Activated naive CD4-positive, alpha-beta T cell treated with anti-CD3 and anti-CD28 coated beads for 36 hours (primary cell): ENCODE data around the gene LCN15. TPM values are rescaled to one million over a fixed set of nuclear protein-coding genes. Genes with fewer than 3 reads are reported as not detected.

Experiments
- CTCF ChIA-PET: fragments of 350-600 bp; sonication (Branson Sonifier 250); formaldehyde crosslinking; loops from one replicate; lab custom pipeline; 2021; ENCODE audit warnings: antibody characterized with exemption; lab: Charles Lee
- DNase-seq: peaks from one replicate; pipeline ENCODE4 v3.0.0-alpha.2; 2020
- H3K27ac Mint-ChIP-seq: one replicate; pipeline ENCODE4 v1.8.0; 2021; ENCODE audit warnings: mild to moderate bottlenecking, mixed read lengths
- H3K27me3 Mint-ChIP-seq: one replicate; pipeline ENCODE4 v1.8.0; 2021; ENCODE audit warnings: low read depth, mixed read lengths
- H3K36me3 Mint-ChIP-seq: one replicate; pipeline ENCODE4 v1.8.0; 2021; ENCODE audit warnings: low read depth, mixed read lengths
- H3K4me1 Mint-ChIP-seq: one replicate; pipeline ENCODE4 v1.8.0; 2021; ENCODE audit warnings: low read depth, mixed read lengths
- H3K4me3 Mint-ChIP-seq: one replicate; pipeline ENCODE4 v1.8.0; 2021; ENCODE audit warnings: mild to moderate bottlenecking, moderate library complexity, mixed read lengths
- H3K9me3 Mint-ChIP-seq: one replicate; pipeline ENCODE4 v1.8.0; 2021; ENCODE audit warnings: mixed read lengths
- intact Hi-C: fragments of 100-400 bp; cut with micrococcal nuclease; formaldehyde crosslinking; loops from one replicate; pipeline ENCODE4 v1.15.1; 2023
- total RNA-seq, 2 experiments: library from RNA; stranded (reverse); gene quantifications; one replicate each; pipeline ENCODE4 v1.2.3, GENCODE V29; 2021

Gene LCN15
- total RNA-seq, 2 experiments from 2014 or later: not detected

DNA sequence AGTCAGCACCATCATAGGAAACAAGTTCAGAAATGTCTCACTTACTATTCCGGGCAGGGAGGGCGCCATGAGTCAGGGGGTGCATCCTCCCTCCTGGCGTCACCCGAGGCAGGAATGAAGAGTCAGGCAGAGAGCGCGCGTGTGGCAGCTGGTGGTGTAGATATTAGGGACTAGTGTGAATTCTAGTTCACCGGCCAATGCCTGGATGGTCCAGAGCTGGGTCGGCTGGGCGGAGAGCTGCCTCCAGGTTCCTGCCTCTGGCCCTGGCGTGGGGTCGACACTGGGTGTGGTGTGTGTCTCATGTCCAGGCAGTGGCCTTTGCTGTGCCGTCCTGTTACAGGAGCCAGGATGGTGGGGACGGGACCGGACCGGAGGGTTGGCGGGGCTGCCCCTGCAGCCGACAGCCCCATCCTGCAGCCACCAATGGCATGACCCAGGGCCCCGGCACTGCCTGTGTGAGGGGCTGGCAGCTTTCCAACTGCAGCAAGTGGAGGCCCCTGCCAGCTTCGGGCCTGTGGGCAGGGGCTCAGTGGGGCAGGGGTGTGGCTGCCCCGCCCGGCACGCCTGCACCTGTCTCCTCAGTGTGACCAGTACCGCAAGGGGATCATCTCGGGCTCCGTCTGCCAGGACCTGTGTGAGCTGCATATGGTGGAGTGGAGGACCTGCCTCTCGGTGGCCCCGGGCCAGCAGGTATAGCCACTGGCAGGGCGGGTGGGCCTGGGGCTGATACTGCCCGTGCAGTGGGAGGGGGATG lies 42.8 kb downstream of the LCN15 start:
- peaks cover 28% of the 10 kb centered on the region for H3K4me1 Mint-ChIP-seq
- H3K36me3 Mint-ChIP-seq: peaks cover 28% of the 10 kb centered on the region
- H3K27ac Mint-ChIP-seq: no peak overlapping the region
- DNase-seq: no peak
- intact Hi-C loops: no loop called here
- H3K9me3 Mint-ChIP-seq: no peaks in the 10 kb centered on the region
- no peaks in the 10 kb centered on the region for H3K27me3 Mint-ChIP-seq
- H3K4me3 Mint-ChIP-seq: no peak overlapping the region
- CTCF ChIA-PET: interaction anchor here (0.6 kb wide), 1 partner anchor 24 kb away, joined by 3 read pairs; no protein-coding TSS in a partner anchor

DNA sequence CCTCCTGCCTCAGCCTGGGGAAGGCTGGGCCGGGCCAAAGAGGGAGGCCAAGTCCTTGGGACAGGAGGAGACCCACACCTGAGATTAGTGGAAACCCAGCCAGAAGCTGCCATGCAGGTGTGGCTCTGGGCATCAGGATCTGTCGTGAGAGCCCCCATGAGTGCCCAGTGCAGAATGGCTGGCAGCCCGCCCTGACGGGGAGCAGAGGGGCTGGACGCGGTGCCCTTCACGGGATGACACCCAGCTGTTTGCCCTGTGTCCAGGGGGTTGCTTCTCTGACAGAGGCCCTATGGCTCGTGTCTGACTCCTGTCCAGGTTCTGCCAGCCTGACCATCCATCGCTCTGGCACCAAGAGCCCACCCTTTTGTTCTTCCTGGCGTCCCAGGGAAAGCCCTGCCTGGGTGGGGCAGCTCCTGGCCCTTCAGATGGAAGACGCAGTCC lies 43.4 kb downstream of the LCN15 start:
- Mint-ChIP-seq H3K9me3 (no peaks in the 10 kb centered on the region), H3K27me3 (peaks cover under 1% of the 10 kb centered on the region), H3K36me3 (peaks cover 22% of the 10 kb centered on the region), H3K4me3 (no peak overlapping the region), H3K4me1 (peaks cover 22% of the 10 kb centered on the region), H3K27ac (no peak overlapping the region)
- intact Hi-C loops: no loop called here
- CTCF ChIA-PET: no interaction called here
- no peak for DNase-seq

DNA sequence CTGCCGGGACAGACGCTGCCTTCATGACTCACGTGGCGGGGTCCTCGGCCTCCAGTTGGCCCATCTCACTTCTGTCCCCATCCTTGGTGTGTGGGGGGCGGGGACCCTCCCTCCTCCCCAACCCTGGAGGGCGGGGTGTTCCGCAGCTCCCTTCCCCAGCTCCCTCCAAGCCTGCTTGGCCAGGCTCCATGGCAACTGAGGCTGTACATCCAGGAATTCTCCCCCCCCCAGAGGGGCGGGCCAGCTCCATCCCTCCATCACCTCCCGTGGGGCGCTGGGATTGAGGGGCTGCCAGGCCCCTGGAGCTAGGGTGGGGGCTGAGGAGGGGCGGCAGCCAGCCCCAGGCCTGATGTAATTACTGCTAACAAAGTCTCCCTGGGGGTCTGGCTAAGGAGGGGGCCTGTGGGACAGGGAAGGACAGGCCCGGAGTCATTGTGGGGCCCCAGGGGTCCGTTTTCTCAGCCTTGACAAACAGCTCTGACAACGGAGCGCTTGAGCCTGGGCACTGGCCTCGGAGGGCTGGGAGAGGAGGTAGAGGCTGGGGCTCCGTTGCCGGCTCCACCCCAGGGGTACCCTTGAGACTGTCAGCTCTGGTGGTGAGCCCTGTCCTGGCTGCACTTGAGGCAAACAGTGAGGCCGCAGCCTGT lies 43.9 kb downstream of the LCN15 start:
- no peak overlapping the region for H3K4me3 Mint-ChIP-seq
- H3K4me1 Mint-ChIP-seq: peaks cover 17% of the 10 kb centered on the region
- H3K27me3 Mint-ChIP-seq: peaks cover 4% of the 10 kb centered on the region
- no peak for DNase-seq
- peaks cover 18% of the 10 kb centered on the region for H3K36me3 Mint-ChIP-seq
- no peaks in the 10 kb centered on the region for H3K9me3 Mint-ChIP-seq
- intact Hi-C loops: no loop called here
- no peak overlapping the region for H3K27ac Mint-ChIP-seq
- CTCF ChIA-PET: no interaction called here

DNA sequence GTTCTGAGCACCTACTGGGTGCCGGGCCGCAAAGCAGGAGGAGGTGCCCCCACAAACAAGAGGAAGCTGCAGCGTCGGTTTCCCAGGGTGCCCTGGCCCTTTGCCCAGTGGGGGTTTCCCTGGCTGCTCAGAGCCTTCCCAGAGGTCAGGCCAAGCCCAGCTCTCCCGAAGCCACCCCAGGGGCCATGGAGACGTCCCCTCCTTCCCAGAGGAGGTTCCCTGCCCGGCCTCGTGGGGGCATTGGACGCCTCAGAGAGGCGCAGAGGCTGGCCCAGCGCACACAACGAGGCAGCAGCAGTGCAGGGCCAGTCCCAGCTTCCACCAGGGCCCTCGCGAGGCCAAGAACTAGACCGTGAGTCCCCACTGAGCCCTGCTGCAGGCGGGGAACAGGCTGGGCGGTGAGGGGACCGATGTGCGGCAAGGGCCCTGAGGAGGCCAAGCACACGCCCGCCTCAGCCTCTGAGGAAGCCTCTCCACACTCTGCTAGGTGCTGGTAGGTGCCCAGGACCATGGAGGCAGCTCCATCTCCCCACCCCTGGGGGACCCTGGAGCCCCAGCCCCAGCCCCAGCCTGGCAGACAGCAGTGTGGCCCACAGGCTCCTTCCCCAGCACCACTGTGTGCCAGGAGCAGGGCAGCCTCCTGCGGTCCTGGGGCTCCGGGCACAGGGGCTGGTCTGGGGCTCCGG lies 45.0 kb downstream of the LCN15 start:
- H3K27me3 Mint-ChIP-seq: peaks cover 6% of the 10 kb centered on the region
- intact Hi-C loops: no loop called here
- H3K4me3 Mint-ChIP-seq: no peak overlapping the region
- peaks cover 10% of the 10 kb centered on the region for H3K36me3 Mint-ChIP-seq
- CTCF ChIA-PET: no interaction called here
- H3K9me3 Mint-ChIP-seq: no peaks in the 10 kb centered on the region
- DNase-seq: no peak
- H3K4me1 Mint-ChIP-seq: peaks cover 10% of the 10 kb centered on the region
- H3K27ac Mint-ChIP-seq: no peak overlapping the region

DNA sequence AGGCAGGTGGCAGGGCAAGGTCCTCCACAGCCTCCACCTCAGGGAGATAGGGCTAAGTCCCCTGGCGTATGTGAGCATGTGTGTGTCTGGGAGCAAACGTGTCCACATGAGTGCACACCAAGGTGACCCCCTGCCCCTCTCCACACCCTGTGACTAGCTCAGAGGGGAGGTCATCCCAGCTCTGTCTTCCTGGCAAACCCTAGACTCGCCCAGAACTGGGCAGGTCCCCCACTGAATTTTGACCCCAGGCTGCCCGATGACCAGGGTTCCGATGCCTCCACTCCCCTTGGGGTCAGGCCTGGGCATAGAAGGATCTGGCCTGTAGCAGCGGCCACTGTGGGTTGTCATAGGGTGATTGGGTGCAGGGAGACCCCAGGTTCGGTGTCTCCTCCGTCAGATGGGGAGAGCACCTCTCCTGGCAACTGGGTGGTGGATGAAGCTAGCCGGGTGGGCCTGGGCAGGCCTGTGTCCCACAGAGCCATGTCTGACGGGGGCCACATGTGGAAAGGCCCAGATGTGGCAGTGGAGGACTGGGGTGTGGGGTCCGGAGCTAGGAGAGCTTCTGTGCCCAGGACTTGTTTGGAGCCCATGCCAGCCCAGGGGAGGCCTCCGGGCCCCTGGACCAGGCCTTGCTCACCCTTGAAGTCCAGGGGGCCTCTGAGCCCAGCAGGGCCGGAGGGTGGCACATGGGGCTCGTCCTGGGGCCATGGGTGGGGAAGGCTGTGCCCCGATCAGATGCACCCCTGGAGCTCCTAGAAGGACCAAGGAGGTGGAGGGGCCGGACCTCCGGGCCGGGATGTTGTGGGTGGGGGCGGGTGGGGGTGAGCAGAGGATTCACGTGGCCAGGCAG lies 45.7 kb downstream of the LCN15 start:
- peaks cover 12% of the 10 kb centered on the region for H3K27me3 Mint-ChIP-seq
- no peaks in the 10 kb centered on the region for H3K9me3 Mint-ChIP-seq
- CTCF ChIA-PET: no interaction called here
- no peak overlapping the region for H3K27ac Mint-ChIP-seq
- peaks cover 4% of the 10 kb centered on the region for H3K4me1 Mint-ChIP-seq
- intact Hi-C loops: no loop called here
- peaks cover 3% of the 10 kb centered on the region for H3K36me3 Mint-ChIP-seq
- H3K4me3 Mint-ChIP-seq: no peak overlapping the region
- DNase-seq: no peak

DNA sequence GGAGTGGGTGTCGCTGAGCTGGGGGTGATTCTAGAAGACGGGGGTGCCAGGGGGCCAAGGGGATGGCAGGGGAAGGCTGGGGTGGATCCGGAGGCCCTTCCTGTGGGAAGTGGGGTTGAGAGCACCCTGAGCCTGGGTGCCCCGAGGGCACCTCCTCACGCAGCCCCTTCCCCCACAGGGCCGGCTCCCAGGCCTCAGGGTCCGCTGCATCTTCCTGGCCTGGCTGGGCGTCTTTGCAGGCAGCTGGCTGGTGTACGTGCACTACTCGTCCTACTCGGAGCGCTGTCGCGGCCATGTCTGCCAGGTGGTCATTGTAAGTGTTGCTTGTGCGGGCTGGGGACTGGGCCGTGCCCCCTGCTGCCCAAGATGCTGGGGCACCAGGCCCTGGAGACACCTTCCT lies 46.9 kb downstream of the LCN15 start:
- Mint-ChIP-seq H3K27me3 (peaks cover 15% of the 10 kb centered on the region), H3K4me1 (peaks cover 3% of the 10 kb centered on the region), H3K27ac (no peak overlapping the region), H3K36me3 (peaks cover 1% of the 10 kb centered on the region), H3K9me3 (no peaks in the 10 kb centered on the region), H3K4me3 (no peak overlapping the region)
- DNase-seq: no peak
- CTCF ChIA-PET: interaction anchor here (0.6 kb wide), 1 partner anchor 279 kb away, joined by 3 read pairs; no protein-coding TSS in a partner anchor
- intact Hi-C loops: no loop called here

DNA sequence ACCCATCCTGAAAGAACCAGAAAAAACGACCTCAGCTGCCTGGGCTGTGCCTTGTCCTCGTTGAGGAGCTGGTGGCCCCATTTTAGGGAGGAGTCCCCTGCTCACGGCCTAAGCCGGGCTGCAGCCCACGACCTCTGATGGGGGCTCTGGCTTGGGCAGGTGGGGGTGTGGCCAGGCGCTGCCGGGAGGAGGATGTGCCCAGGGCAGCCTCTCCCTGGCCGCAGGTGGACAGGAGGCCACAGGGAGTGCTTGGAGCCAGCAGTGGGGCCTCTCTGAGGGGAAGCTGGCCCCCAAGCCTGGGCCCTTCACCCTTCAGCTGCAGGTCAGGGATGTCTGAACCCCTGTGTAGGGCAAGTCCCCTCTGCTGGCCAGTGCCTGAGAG lies 49.4 kb downstream of the LCN15 start:
- no peaks in the 10 kb centered on the region for H3K9me3 Mint-ChIP-seq
- no peaks in the 10 kb centered on the region for H3K36me3 Mint-ChIP-seq
- CTCF ChIA-PET: interaction anchor here (0.8 kb wide), 1 partner anchor 8 kb away, joined by 3 read pairs; no protein-coding TSS in a partner anchor
- intact Hi-C loops: no loop called here
- H3K4me1 Mint-ChIP-seq: peaks cover 4% of the 10 kb centered on the region
- no peak overlapping the region for H3K4me3 Mint-ChIP-seq
- DNase-seq: no peak
- H3K27ac Mint-ChIP-seq: no peak overlapping the region
- H3K27me3 Mint-ChIP-seq: peaks cover 29% of the 10 kb centered on the region

DNA sequence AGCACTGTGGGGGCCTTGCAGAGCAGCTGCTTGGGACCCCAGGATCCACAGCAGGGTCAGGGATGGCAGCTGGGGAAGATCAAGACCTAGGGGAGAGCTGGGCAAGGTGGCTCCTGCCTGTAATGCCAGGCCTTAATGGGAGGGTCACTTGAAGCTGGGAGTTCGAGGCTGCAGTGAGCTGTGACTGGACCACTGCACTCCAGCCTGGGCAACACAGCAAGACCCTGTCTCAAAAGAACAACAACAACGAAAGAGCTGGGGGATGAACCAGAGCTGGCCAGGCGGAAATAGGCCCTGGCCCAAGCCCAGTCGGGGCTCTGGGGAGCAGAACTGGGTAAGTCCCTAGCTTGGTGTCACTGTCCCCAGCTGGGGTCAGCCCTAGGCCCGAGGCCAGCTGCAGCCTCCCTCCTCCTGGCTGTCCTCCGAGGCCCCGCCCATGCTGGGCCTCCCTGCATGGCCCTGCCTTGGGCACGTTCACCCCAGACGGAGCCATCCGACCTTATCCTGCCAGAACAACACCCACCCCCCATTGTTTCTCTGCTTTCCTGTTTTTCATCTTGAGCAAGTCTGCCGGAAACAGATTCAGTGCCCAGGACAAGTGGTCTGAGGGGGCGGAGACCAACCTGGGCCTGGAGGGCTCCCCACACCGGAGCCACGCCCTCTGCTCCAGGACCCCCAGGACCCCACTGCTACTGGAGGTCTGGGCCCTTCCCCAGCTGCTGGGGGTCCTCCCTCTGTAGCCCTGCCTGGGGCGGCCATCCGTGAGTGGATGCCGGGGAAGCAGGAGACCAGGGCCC lies 50.0 kb downstream of the LCN15 start:
- Mint-ChIP-seq H3K9me3 (no peaks in the 10 kb centered on the region), H3K27me3 (peaks cover 29% of the 10 kb centered on the region), H3K27ac (no peak overlapping the region), H3K4me1 (peaks cover 4% of the 10 kb centered on the region), H3K36me3 (no peaks in the 10 kb centered on the region), H3K4me3 (no peak overlapping the region)
- CTCF ChIA-PET: interaction anchor here (0.8 to 1.0 kb wide), 2 partner anchors 8 to 73 kb away, joined by 3 read pairs; no protein-coding TSS in a partner anchor
- DNase-seq: no peak
- intact Hi-C loops: no loop called here

DNA sequence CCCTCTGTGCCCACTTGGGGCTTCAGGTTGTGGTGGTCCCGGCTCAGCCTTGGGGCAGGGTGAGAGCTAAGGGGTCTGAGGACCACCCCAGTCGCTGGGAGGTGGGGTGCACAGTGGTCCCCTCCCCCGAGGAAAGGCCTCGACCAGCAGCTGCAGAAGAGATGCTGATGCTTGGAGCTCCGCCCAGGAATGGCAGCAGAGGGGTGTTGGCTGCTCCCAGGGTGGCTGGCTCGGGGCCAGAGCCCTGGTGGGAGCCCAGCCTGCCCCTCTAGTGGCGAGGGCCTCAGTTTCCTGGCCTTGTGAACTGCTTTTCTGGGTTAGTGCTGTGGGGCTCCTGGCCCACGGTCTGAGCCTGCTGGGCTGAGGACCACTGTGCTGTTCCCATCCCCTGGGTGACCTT lies 50.8 kb downstream of the LCN15 start:
- Mint-ChIP-seq H3K9me3 (no peaks in the 10 kb centered on the region), H3K27me3 (peaks cover 29% of the 10 kb centered on the region), H3K4me3 (no peak overlapping the region), H3K36me3 (no peaks in the 10 kb centered on the region), H3K4me1 (peaks cover 4% of the 10 kb centered on the region), H3K27ac (no peak overlapping the region)
- CTCF ChIA-PET: interaction anchor here (1.0 kb wide), 2 partner anchors 14 to 74 kb away, joined by 3 read pairs; no protein-coding TSS in a partner anchor
- DNase-seq: no peak
- intact Hi-C loops: no loop called here

DNA sequence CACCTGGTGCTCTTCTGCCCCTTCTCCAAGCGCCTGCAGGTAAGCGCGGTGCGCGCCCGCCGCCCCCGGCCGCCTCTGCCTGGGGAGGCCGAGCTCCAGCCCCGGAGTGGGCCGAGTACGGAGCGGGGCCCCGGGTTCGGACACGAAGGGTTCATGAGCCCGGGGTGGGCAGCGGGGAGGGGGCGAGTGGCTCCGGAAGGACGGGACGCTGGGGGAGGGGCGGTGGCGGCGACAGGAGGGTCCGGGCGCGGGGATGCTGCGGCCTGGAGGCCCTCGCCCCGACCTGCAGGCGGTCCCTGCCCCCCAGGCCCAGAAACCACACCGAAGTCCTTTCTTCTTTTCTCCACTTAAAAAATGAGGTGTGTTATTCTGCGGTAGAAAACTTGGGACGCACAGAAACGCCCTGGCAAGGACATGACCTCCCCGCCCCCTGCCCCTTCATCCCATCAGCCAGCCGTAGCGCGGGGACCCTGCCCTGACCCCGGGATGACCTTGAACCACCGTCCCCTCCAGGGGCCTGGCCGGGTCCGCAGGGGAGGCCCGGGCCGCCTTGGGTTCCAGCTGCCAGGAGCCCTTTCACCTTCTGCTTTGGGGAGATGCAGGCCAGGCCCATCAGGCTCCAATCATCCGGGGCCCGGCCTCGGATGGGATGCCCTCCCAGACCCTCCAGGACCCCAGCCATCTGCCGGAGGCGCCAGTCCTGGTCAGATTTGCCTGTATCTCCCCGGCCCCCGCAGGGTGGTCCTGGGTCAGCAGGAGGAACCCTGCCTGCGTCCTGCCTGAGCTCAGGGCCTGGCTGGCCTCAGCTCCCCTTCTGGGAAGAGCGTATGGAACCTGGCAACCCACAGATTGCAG lies 51.4 kb downstream of the LCN15 start:
- intact Hi-C loops: no loop called here
- Mint-ChIP-seq H3K36me3 (no peaks in the 10 kb centered on the region), H3K27me3 (peaks cover 31% of the 10 kb centered on the region), H3K4me3 (no peak overlapping the region), H3K4me1 (peaks cover 4% of the 10 kb centered on the region), H3K9me3 (no peaks in the 10 kb centered on the region), H3K27ac (no peak overlapping the region)
- no peak for DNase-seq
- CTCF ChIA-PET: interaction anchor here (1.0 kb wide), 2 partner anchors 14 to 75 kb away, joined by 3 read pairs; no protein-coding TSS in a partner anchor
